ENCODE data around the gene TIMP2.

DNA sequence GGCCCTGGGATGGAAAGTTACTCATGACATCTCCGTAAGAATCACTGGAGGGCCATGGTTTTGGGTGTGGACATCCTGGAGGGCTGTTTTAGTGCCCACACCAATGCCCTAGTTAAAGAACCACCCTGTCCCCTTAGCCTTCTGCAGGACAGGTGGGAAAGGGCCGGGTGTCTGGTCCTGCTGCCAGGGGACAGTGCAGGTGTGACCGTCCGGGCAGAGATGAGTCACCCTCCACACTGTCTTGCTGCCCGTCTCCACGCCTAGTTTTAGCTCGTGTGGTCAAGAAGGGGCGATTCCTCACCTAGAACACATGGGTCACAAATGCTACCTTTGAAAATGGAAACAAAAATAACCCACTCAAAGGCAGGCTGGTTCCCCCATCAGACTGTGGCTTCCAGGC, 39.2 kb downstream of the TIMP2 start:
- TF ChIP-seq, protein P1, sequence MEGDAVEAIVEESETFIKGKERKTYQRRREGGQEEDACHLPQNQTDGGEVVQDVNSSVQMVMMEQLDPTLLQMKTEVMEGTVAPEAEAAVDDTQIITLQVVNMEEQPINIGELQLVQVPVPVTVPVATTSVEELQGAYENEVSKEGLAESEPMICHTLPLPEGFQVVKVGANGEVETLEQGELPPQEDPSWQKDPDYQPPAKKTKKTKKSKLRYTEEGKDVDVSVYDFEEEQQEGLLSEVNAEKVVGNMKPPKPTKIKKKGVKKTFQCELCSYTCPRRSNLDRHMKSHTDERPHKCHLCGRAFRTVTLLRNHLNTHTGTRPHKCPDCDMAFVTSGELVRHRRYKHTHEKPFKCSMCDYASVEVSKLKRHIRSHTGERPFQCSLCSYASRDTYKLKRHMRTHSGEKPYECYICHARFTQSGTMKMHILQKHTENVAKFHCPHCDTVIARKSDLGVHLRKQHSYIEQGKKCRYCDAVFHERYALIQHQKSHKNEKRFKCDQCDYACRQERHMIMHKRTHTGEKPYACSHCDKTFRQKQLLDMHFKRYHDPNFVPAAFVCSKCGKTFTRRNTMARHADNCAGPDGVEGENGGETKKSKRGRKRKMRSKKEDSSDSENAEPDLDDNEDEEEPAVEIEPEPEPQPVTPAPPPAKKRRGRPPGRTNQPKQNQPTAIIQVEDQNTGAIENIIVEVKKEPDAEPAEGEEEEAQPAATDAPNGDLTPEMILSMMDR (conservative IDR thresholded peaks at IDR 0.05) = no peak
- TF ChIP-seq EZH2 (IDR thresholded peaks at IDR 0.05; ENCODE audit: low read depth) = no peak
